ENCODE data around the gene SDK2. TPM values are rescaled to one million over a fixed set of nuclear protein-coding genes. Genes with fewer than 3 reads are reported as not detected.
"Not testable (repeated sequence)": the region's sequence is repeated elsewhere in the genome, so short reads cannot be mapped to it uniquely, and the experiment has no call there.

SDK2 gene
- total RNA-seq, 2 experiments from 2014 or later, result 0.09 to 3.7 TPM

DNA sequence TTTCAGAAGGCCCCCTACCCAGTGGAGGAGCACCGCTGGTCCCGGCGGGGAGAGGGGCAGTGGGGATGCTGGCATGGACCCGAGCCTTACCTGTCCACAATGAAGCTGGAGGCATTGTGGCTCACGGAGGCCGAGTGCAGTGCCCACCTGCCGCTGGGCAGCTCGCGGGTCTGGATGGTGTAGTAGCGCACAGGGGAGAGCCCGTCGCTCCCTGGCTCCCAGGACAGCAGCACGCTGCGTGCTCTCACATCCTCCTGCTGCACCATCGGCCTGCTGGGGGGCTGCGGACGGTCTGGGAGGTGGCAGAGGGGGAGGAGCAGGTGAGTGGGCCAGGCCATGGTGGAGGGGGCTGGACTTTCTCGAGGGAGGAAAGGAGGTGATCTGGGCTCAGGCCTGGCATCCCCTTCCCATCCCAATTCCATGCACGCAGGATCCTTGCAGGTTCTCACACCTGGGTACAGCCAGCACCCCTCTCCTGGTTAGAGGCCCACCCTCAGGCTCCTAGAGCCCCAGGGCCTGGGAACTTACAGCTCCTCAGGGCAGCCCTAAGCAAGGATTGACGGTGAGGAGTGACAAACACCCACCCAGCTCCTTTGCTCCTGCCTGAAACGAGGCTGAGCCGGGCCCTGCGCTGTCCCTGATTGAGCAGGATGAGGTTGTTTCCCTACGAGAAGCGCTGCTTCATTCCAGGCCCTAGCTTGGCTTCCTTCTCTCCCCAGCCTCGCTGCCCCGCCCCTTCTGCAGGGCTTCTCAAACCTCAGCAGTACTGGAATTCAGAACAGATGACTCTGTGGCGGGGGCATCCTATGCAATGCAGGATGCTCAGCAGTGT lies 256.3 kb downstream of the SDK2 start:
- Mint-ChIP-seq H3K36me3 (no peaks in the 10 kb centered on the region), H3K27ac (no peak overlapping the region), H3K9me3 (ENCODE audit: low read depth) (no peaks in the 10 kb centered on the region), H3K4me1 (no peaks in the 10 kb centered on the region), H3K27me3 (no peaks in the 10 kb centered on the region), H3K4me3 (no peak overlapping the region)
- DNase-seq, result no peak
- ATAC-seq, result no peak
- CTCF ChIA-PET, result no interaction called here

DNA sequence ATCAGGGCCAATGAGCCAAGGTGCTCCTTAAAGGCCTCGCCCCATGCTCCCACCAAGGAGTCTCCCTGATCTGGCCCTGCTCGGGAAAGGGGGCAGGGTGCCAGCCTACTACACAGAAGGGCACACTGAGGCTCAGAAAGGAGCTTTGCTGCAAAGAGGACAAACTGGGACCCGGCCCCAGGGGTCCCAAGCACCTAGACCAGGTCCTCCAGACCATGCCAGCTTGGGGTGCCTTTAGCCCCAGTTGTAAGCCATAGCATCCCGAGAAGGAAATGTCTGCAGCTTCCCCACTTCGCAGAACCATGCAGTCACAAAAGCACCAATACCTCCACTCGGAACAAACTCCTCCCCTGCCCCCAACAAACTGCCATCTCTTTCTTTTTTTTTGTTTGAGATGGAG lies 257.7 kb downstream of the SDK2 start:
- Mint-ChIP-seq H3K27ac (no peak overlapping the region), H3K9me3 (ENCODE audit: low read depth) (no peaks in the 10 kb centered on the region), H3K27me3 (no peaks in the 10 kb centered on the region), H3K36me3 (no peaks in the 10 kb centered on the region), H3K4me3 (no peak overlapping the region), H3K4me1 (no peaks in the 10 kb centered on the region)
- DNase-seq (no peak), ATAC-seq (no peak)
- CTCF ChIA-PET, result interaction anchor here (1.8 kb wide), 1 partner anchor 17 kb away, joined by 5 read pairs; no protein-coding TSS in a partner anchor

DNA sequence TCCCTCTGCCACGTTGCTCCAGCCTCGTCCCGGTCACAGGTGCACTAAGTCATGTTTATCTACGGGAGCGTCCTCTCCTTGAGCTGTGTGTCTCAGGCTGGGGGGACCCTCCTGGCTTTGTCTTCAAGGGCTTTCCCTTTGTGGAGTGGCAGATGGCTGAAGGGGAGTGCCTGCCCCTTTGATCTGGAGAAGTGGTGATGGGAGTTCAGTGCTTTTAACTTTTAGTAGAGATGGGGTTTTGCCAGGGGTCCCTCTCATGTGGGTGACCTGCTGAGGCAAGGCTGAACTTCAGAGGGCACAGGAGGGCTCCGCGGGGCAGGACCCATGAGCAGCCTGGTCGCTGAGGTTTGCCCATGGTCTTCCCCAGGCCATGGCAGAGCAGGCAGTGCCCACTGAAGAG lies 259.3 kb downstream of the SDK2 start:
- ATAC-seq (no peak), DNase-seq (no peak)
- Mint-ChIP-seq H3K4me3 (no peak overlapping the region), H3K9me3 (ENCODE audit: low read depth) (no peaks in the 10 kb centered on the region), H3K27ac (no peak overlapping the region), H3K4me1 (no peaks in the 10 kb centered on the region), H3K36me3 (no peaks in the 10 kb centered on the region), H3K27me3 (no peaks in the 10 kb centered on the region)
- CTCF ChIA-PET, result interaction anchor here (1.8 kb wide), 1 partner anchor 15 kb away, joined by 5 read pairs; no protein-coding TSS in a partner anchor

DNA sequence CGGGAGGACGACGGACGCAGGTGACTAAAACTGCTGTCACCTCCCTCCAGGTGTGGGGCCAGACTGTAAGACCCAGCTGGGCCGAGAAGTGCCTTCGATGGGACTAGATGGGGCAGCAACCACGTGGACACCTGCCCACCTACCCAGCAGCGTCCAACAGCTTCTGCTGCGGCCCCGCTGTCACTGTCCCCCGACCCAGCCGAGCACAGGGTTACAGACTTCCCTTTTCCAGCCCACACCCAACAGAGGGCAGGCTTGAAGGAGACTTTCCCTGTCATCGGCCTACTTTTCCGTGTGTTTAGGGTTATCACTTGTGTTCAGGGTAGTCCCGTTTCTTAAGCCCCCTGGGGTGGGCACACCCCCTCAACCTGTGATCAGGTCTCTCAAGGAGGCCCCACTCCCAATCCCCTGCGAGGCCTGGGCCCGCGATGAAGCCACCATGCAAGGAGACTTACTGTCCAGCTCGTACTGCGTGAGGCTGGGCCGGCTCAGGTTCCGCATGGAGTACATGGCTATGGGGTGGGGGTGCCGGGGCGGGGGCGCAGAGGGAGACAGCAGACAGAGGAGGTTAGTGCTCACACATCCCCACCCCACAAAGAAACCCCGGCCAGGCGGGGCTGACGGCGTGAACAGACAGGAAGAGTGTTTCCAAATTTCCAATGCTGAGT lies 263.7 kb downstream of the SDK2 start:
- Mint-ChIP-seq H3K9me3 (ENCODE audit: low read depth) (no peaks in the 10 kb centered on the region), H3K27ac (no peak overlapping the region), H3K4me3 (no peak overlapping the region), H3K4me1 (no peaks in the 10 kb centered on the region), H3K36me3 (no peaks in the 10 kb centered on the region), H3K27me3 (no peaks in the 10 kb centered on the region)
- CTCF ChIA-PET, result interaction anchor here (1.2 kb wide), 1 partner anchor 9 kb away, joined by 4 read pairs; no protein-coding TSS in a partner anchor
- no peak for DNase-seq
- ATAC-seq, result no peak

DNA sequence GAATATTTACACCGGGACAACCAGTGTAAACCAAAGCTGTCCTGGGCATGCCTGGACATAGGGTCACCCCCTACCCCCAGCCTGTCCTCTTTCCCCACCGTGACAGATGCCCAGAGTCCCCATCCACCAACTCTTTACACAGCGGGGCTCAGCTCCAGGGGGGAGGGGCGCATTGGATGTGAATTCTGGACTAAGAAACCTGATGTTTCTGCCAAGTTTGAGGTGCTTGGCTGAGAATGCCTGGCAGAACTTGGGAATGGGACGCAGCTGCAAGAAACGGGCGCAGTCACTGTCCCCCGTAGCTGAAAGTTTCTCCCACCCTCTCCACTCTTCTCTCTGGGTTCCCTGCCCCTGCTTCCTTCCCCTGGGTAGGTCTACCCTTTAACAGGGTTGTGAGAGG lies 264.4 kb downstream of the SDK2 start:
- H3K27me3 Mint-ChIP-seq, result no peaks in the 10 kb centered on the region
- no peak overlapping the region for H3K27ac Mint-ChIP-seq
- H3K4me3 Mint-ChIP-seq, result no peak overlapping the region
- ATAC-seq (no peak), DNase-seq (no peak)
- H3K4me1 Mint-ChIP-seq, result no peaks in the 10 kb centered on the region
- H3K36me3 Mint-ChIP-seq, result no peaks in the 10 kb centered on the region
- H3K9me3 Mint-ChIP-seq (ENCODE audit: low read depth), result no peaks in the 10 kb centered on the region
- CTCF ChIA-PET, result interaction anchor here (1.3 kb wide), 1 partner anchor 10 kb away, joined by 3 read pairs; no protein-coding TSS in a partner anchor

DNA sequence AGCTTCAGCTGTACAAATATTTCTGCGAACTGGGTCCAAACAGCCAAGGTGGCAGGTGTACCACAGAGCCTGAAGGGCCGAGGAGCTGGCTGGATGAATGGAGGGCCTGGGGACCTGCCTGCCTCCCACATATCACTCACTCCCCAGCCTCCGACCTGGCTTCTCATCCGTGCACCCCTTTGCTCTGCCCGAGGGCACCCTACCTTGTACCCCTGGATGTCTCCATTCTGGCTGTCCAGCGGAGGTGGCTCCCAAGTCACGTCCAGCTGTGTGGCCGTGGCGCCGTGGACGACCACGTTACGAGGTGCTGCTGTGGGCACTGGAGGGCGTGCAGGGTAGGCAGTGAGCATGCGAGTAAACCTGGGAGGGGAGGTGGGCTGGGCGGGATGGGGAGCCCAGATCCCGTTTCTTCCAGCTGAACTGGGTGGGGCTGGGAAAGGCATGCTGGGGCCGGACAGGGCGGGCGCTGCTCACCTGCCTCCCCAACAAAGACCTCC lies 265.2 kb downstream of the SDK2 start:
- no peaks in the 10 kb centered on the region for H3K27me3 Mint-ChIP-seq
- ATAC-seq (no peak), DNase-seq (no peak)
- H3K36me3 Mint-ChIP-seq, result no peaks in the 10 kb centered on the region
- no peak overlapping the region for H3K4me3 Mint-ChIP-seq
- no peak overlapping the region for H3K27ac Mint-ChIP-seq
- no peaks in the 10 kb centered on the region for H3K4me1 Mint-ChIP-seq
- CTCF ChIA-PET, result interaction anchor here (1.3 kb wide), 1 partner anchor 9 kb away, joined by 3 read pairs; no protein-coding TSS in a partner anchor
- no peaks in the 10 kb centered on the region for H3K9me3 Mint-ChIP-seq (ENCODE audit: low read depth)

DNA sequence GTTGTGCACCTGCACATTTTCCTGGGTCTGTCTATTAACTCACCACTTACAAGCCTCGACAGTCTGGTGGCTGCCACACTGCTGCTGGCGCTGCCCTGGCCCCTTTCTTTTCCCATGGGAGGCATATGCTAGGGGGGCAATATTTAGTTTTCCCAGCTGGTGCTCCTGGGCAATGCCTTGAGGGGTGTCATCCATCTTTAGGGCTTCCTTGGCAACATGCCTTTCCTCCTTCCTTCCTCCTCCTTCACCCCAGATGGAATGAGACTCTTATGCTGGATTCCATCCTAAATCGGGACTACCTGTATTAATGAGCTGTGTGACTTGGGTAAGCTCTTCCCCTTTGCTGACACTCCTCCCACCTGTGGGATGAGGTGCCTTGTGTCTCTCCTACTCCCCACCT lies 267.6 kb downstream of the SDK2 start:
- Mint-ChIP-seq H3K4me3 (no peak overlapping the region), H3K27me3 (peaks cover 11% of the 10 kb centered on the region), H3K4me1 (no peaks in the 10 kb centered on the region), H3K9me3 (ENCODE audit: low read depth) (no peaks in the 10 kb centered on the region), H3K36me3 (no peaks in the 10 kb centered on the region), H3K27ac (no peak overlapping the region)
- CTCF ChIA-PET, result interaction anchor here (1.4 to 1.6 kb wide), 2 partner anchors 121 to 649 kb away, joined by 4 to 6 read pairs; no protein-coding TSS in a partner anchor
- DNase-seq (no peak), ATAC-seq (no peak)

DNA sequence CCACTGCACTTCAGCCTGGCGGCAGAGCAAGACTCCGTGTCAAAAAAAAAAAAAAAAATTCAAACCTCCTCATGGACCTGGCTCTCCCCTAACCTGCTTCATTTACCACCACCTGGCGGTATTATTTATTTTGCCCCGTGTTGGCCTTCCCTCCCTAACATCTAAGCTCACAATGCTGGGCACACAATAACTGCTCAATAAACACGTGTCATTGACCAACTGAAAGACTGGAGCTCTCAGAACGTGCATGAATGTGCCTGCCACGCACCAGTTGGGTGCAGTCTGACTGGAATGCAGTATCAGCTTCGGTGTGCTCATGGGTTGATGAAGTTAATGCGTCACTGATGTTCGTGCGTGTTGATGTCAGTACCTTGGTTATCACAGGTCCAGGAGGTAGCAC lies 268.1 kb downstream of the SDK2 start:
- CTCF ChIA-PET, result interaction anchor here (1.4 to 1.6 kb wide), 2 partner anchors 121 to 648 kb away, joined by 4 to 6 read pairs; no protein-coding TSS in a partner anchor
- H3K27me3 Mint-ChIP-seq, result peaks cover 15% of the 10 kb centered on the region
- no peak overlapping the region for H3K27ac Mint-ChIP-seq

DNA sequence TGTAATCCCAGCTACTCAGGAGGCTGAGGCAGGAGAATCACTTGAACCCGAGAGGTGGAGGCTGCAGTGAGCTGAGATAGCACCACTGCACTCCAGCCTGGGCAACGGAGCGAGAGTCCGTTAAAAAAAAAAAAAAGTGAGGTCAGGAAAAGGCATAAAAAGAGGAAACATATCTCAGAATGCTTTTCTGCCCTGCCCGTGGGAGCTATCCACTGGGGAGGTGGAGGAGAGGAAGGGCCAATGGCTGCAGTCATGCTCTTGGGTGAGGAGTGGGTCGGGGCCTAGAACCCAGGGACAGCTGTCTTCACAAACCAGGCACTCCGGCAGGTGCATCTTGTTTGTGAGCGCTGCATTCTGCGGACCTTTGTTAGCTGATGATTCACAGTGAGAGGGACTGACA lies 272.4 kb downstream of the SDK2 start:
- Mint-ChIP-seq H3K27me3 (peaks cover 21% of the 10 kb centered on the region), H3K27ac (no peak overlapping the region), H3K36me3 (no peaks in the 10 kb centered on the region), H3K4me1 (no peaks in the 10 kb centered on the region), H3K4me3 (no peak overlapping the region), H3K9me3 (ENCODE audit: low read depth) (no peaks in the 10 kb centered on the region)
- CTCF ChIA-PET, result interaction anchor here (1.1 to 7.3 kb wide), 6 partner anchors 9 to 815 kb away, joined by 3 to 96 read pairs (median 10); partner anchors contain the start of gene CPSF4L
- DNase-seq (no peak), ATAC-seq (no peak)

More for the DNA sequence above, 268.1 kb downstream of the SDK2 start:
- Mint-ChIP-seq H3K9me3 (ENCODE audit: low read depth) (no peaks in the 10 kb centered on the region), H3K4me3 (no peak overlapping the region), H3K4me1 (no peaks in the 10 kb centered on the region), H3K36me3 (no peaks in the 10 kb centered on the region)
- DNase-seq, result no peak
- ATAC-seq, result no peak

DNA sequence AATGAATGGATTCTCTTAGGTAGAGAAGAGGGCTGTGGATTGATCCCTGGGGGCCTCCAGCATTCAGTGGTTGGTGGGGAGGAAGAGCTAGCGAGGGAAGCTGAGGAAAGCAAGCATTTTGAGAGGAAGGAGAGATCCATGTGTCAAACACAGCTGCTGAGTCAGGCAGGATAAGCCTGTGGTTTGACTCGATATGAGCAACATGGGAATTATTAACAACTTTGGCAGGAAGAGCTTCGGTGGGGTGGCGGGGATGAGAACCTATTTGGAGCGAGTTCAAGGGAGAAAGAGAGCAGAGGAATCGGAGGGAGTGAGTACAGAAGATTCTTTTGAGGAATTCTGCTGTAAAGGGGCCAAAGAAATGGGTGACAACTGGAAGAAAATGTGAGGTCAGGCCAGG lies 273.0 kb downstream of the SDK2 start:
- Mint-ChIP-seq H3K27ac (no peak overlapping the region), H3K4me1 (no peaks in the 10 kb centered on the region), H3K9me3 (ENCODE audit: low read depth) (no peaks in the 10 kb centered on the region), H3K36me3 (no peaks in the 10 kb centered on the region), H3K4me3 (no peak overlapping the region), H3K27me3 (peaks cover 21% of the 10 kb centered on the region)
- DNase-seq, result no peak
- no peak for ATAC-seq
- CTCF ChIA-PET, result interaction anchor here (1.1 to 7.3 kb wide), 7 partner anchors 10 to 814 kb away, joined by 3 to 96 read pairs (median 17); partner anchors contain the start of gene CPSF4L

DNA sequence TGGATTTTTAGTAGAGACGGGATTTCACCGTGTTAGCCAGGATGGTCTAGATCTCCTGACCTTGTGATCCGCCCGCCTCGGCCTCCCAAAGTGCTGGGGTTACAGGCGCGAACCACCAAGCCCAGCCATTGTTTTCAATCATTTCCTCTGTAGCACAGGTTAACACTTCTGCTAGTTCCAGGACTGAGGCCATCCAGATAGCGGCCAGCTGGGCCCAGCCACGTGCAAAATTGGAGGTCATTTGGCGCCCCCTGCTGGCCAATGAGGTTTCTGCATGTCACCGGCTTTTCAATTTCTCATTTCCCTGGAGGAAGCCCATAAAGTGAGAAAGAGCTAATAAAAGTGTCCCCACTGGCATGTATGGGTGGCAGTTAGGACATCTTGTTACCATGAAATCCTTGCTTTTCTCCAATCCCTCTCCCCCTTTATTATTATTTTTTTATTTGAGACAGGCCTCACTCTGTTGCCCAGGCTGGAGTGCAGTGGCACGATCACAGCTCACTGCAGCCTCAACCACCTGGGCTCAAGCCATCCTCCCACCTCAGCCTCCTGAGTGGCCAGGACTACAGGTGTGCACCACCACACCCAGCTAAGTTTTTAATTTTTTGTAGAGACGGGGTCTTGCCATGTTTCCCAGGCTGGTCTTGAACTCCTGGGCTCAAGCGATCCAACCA lies 274.3 kb downstream of the SDK2 start:
- H3K4me3 Mint-ChIP-seq; H3K27ac Mint-ChIP-seq; H3K36me3 Mint-ChIP-seq; H3K4me1 Mint-ChIP-seq; H3K9me3 Mint-ChIP-seq (ENCODE audit: low read depth): not testable (repeated sequence)
- DNase-seq (peak; percentile 83), ATAC-seq (peak; percentile 75)
- CTCF ChIA-PET, result interaction anchor here (0.6 to 7.3 kb wide), 42 partner anchors 9 to 813 kb away, joined by 3 to 96 read pairs (median 4); partner anchors contain the start of genes CDC42EP4, COG1 and CPSF4L
- H3K27me3 Mint-ChIP-seq, result peaks cover 21% of the 10 kb centered on the region

DNA sequence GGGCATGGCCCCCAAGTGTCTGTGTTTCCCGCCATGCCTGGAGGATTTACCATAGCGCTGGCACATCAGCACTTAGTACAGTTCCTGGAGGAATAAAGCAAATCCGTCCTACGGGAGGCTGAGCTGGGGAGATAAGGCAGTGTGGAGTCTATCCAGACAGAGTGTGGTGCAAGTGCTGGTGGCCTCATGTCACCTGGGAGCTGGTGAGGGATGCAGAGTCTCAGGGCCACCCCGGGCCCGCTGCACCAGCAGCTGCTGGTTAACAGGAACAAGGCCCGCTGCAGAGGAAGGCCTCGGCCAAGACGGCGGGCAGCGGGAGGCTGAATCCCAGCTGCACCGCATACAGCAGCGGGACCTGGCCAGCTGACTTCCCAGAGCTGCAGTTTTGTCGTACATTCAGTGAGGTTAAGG lies 275.1 kb downstream of the SDK2 start:
- CTCF ChIA-PET, result interaction anchor here (1.1 to 7.3 kb wide), 17 partner anchors 15 to 812 kb away, joined by 3 to 96 read pairs (median 8); partner anchors contain the start of genes CDC42EP4 and COG1
- no peak overlapping the region for H3K4me3 Mint-ChIP-seq
- ATAC-seq (no peak), DNase-seq (no peak)
- peaks cover 21% of the 10 kb centered on the region for H3K27me3 Mint-ChIP-seq
- no peaks in the 10 kb centered on the region for H3K9me3 Mint-ChIP-seq (ENCODE audit: low read depth)
- no peaks in the 10 kb centered on the region for H3K36me3 Mint-ChIP-seq
- H3K27ac Mint-ChIP-seq, result no peak overlapping the region
- H3K4me1 Mint-ChIP-seq, result no peaks in the 10 kb centered on the region

Measured in activated CD8-positive, alpha-beta memory T cell treated with anti-CD3 and anti-CD28 coated beads, Interleukin-2, amount 10 ng/mL, durations not matched to agents 7 days and 5 days (primary cell).